Measurements from ENCODE around the gene TRAF6. TPM values are rescaled to one million over a fixed set of nuclear protein-coding genes. Genes with fewer than 3 reads are reported as not detected.

TRAF6 gene
- total and polyA plus RNA-seq, 10 of the 15 experiments (the other 5 are each of a cell fraction or from before 2014, with no cell fraction given) = 1.4 to 10.9 (median 7.0) TPM

GRCh38 chr11:36437413-36437812 lies 72.7 kb downstream of the TRAF6 start:
- no peak for DNase-seq (ENCODE audit: low read depth, low spot score)
- SMC1A ChIA-PET (ENCODE audit: uncharacterized antibody, unreplicated experiment) = no interaction called here
- POLR2A ChIA-PET = no interaction called here
- H2AFZ ChIP-seq (ENCODE audit: control insufficient read depth, low read depth, low read length) = no peak overlapping the region
- ATAC-seq = no peak
- TF ChIP-seq KDM1A (IDR thresholded peaks at IDR 0.05; ENCODE audit: borderline replicate concordance) (no peak), ZBTB40 (IDR thresholded peaks at IDR 0.05; ENCODE audit: borderline replicate concordance) (no peak), POLR2AphosphoS2 (IDR thresholded peaks at IDR 0.05; ENCODE audit: low read depth, low read length) (no peak), RAD51 (IDR thresholded peaks at IDR 0.05) (no peak), EZH2 (IDR thresholded peaks at IDR 0.05; ENCODE audit: borderline replicate concordance, control insufficient read depth, low read depth, low read length) (no peak), TARDBP (IDR thresholded peaks at IDR 0.05; ENCODE audit: borderline replicate concordance) (no peak), MEF2B (IDR thresholded peaks at IDR 0.05; ENCODE audit: partially characterized antibody, poor library complexity, severe bottlenecking) (no peak), FOXK2 (IDR thresholded peaks at IDR 0.05) (no peak), IRF4 (IDR thresholded peaks at IDR 0.05; ENCODE audit: low read depth, low read length) (no peak), IKZF1 (conservative IDR thresholded peaks at IDR 0.05) (no peak), NRF1 (conservative IDR thresholded peaks at IDR 0.05; ENCODE audit: low read depth, low read length) (no peak), FOXM1 (IDR thresholded peaks at IDR 0.05; ENCODE audit: low read depth, low read length) (no peak), NR2C2 (IDR thresholded peaks at IDR 0.05; ENCODE audit: borderline replicate concordance, control insufficient read depth, insufficient read length, low read depth) (no peak), BCL3 (IDR thresholded peaks at IDR 0.05; ENCODE audit: borderline replicate concordance, insufficient read depth, low read depth, low read length, poor library complexity, severe bottlenecking) (no peak)
- WGBS (ENCODE audit: insufficient coverage, insufficient replicate concordance, low lambda C conversion rate, missing lambda C conversion rate) = 56% methylated on average over 3 of the region's 3 CpGs
- no peaks in the 10 kb centered on the region for H4K20me1 ChIP-seq (ENCODE audit: control insufficient read depth, insufficient read depth)
- RAD21 ChIA-PET (ENCODE audit: unreplicated experiment) = no interaction called here
- in situ Hi-C loops (cut with MboI) = no loop called here
- no peak overlapping the region for H3K4me2 ChIP-seq (ENCODE audit: control insufficient read depth, insufficient read depth)
- H3K79me2 ChIP-seq (ENCODE audit: control insufficient read depth, insufficient read depth, low read length) = no peaks in the 10 kb centered on the region
- no peak overlapping the region for H3K27ac ChIP-seq (ENCODE audit: control insufficient read depth, insufficient read depth)
- no peak overlapping the region for H3K9ac ChIP-seq (ENCODE audit: control insufficient read depth, insufficient read depth, low read length)
- intact Hi-C loops (cut with micrococcal nuclease; ENCODE audit: unreplicated experiment) = no loop called here
- no TSS peak for BruUV-seq (replicated peaks)
- no peaks in the 10 kb centered on the region for H3K36me3 ChIP-seq (ENCODE audit: control insufficient read depth in 2 of 2, insufficient read depth in 2 of 2, low read length in 1 of 2)
- CTCF ChIA-PET = interaction anchor here (1.5 kb wide), 1 partner anchor 129 kb away, joined by 3 read pairs; no protein-coding TSS in a partner anchor
- H3K9me3 ChIP-seq (replicated peaks; ENCODE audit: control insufficient read depth, insufficient read depth, low read length) = no peaks in the 10 kb centered on the region; the same call in 1 of the 3 replicates
- FAIRE-seq = no peak
- peaks cover 6% of the 10 kb centered on the region for H3K4me1 ChIP-seq (ENCODE audit: control insufficient read depth, insufficient read depth, low read length)
- H3K4me3 ChIP-seq = no peak overlapping the region
- H3K27me3 ChIP-seq (replicated peaks in 1 of 2; ENCODE audit: control insufficient read depth in 2 of 2, insufficient read depth in 2 of 2, low read length in 1 of 2) = no peaks in the 10 kb centered on the region; a peak in 1 of 4 replicates
